GM12878 (cell line): ENCODE results near the gene TTC23. TPM values are rescaled to one million over a fixed set of nuclear protein-coding genes. Genes with fewer than 3 reads are reported as not detected.

Experiments used
- ATAC-seq: fragments of 200-7000 bp; cut with Tn5 transposase; 3 replicates; pipeline ENCODE4 v1.9.1; 2020; ENCODE audit warnings: mild to moderate bottlenecking, moderate library complexity
- BruUV-seq: library from RNA; stranded (reverse); fragments of 400-500 nt; replicated peaks from 2 replicates; lab custom pipeline; 2021; lab: Mats Ljungman, UMichigan
- CTCF ChIA-PET: fragments of 300-600 bp; sonication (Branson Sonifier 250); formaldehyde crosslinking; extraction: SDS; loops from one replicate; lab custom pipeline; 2021; ENCODE audit warnings: inconsistent platforms; lab: Yijun Ruan, JAX
- POLR2A ChIA-PET: fragments of 350-600 bp; formaldehyde crosslinking; extraction: SDS; loops from one replicate; lab custom pipeline; 2021; ENCODE audit warnings: inconsistent platforms; lab: Charles Lee
- RAD21 ChIA-PET: fragments of 300-600 bp; sonication (Branson Sonifier 250); formaldehyde crosslinking; loops from one replicate; lab custom pipeline; 2023; ENCODE audit warnings: antibody characterized with exemption; ENCODE audit not compliant: unreplicated experiment; lab: Charles Lee
- SMC1A ChIA-PET: fragments of 300-600 bp; sonication (Branson Sonifier 250); formaldehyde crosslinking; loops from one replicate; lab custom pipeline; 2023; ENCODE audit not compliant: unreplicated experiment, uncharacterized antibody; lab: Charles Lee
- DNase-seq: peaks from one replicate; pipeline ENCODE4 v3.0.0-alpha.2; 2011; ENCODE audit warnings: low read depth, low spot score
- FAIRE-seq: peaks from 3 replicates; lab custom pipeline; 2011; peaks lifted over from hg19 to GRCh38; lab: Jason Lieb, UNC
- H2AFZ ChIP-seq: 2 replicates; pipeline ENCODE4 v1.6.0; 2011; ENCODE audit warnings: low read depth, low read length, control low read depth; ENCODE audit not compliant: control insufficient read depth
- H3K27ac ChIP-seq: 2 replicates; pipeline ENCODE4 v1.5.1; 2011; ENCODE audit warnings: control low read depth; ENCODE audit not compliant: control insufficient read depth, insufficient read depth
- H3K27me3 ChIP-seq, 2 experiments: replicated peaks in 1 of 2; 2 replicates each; pipeline versions ENCODE4 v1.6.0 to v1.6.1; 2011; ENCODE audit warnings: low read length in 1 of 2; ENCODE audit not compliant: control insufficient read depth in 2 of 2, insufficient read depth in 2 of 2
- H3K36me3 ChIP-seq, 2 experiments: 2 replicates each; pipeline ENCODE4 v1.5.1; 2011; ENCODE audit warnings: low read length in 1 of 2; ENCODE audit not compliant: control insufficient read depth in 2 of 2, insufficient read depth in 2 of 2
- H3K4me1 ChIP-seq: 2 replicates; pipeline ENCODE4 v1.6.1; 2011; ENCODE audit warnings: mild to moderate bottlenecking, low read length, moderate library complexity, mixed read lengths; ENCODE audit not compliant: control insufficient read depth, insufficient read depth
- H3K4me2 ChIP-seq: 2 replicates; pipeline ENCODE4 v1.6.0; 2011; ENCODE audit warnings: control low read depth; ENCODE audit not compliant: control insufficient read depth, insufficient read depth
- H3K4me3 ChIP-seq: fragments of 200-600 bp; sonication (generic); 2 replicates; pipeline ENCODE4 v1.5.1; 2016
- H3K79me2 ChIP-seq: 2 replicates; pipeline ENCODE4 v1.6.0; 2011; ENCODE audit warnings: low read length; ENCODE audit not compliant: control insufficient read depth, insufficient read depth
- H3K9ac ChIP-seq: 2 replicates; pipeline ENCODE4 v1.8.0; 2011; ENCODE audit warnings: low read length, control low read depth, mixed read lengths; ENCODE audit not compliant: control insufficient read depth, insufficient read depth
- H3K9me3 ChIP-seq: replicated peaks from 3 replicates; pipeline ENCODE4 v1.5.1; 2011; ENCODE audit warnings: mild to moderate bottlenecking, low read length; ENCODE audit not compliant: control insufficient read depth, insufficient read depth
- H4K20me1 ChIP-seq: 2 replicates; pipeline ENCODE4 v1.6.0; 2011; ENCODE audit not compliant: control insufficient read depth, insufficient read depth
- BRCA1 ChIP-seq: IDR thresholded peaks from 2 replicates; pipeline ENCODE4 v1.6.1; 2011; ENCODE audit warnings: low read depth, low read length, improper control_type of control experiment
- CBX3 ChIP-seq: fragments of 200-600 bp; sonication (generic); IDR thresholded peaks from 2 replicates; pipeline ENCODE4 v1.6.1; 2016; ENCODE audit warnings: low read depth, borderline replicate concordance
- CHD2 ChIP-seq: IDR thresholded peaks from 2 replicates; pipeline ENCODE4 v1.6.1; 2011; ENCODE audit warnings: low read depth, low read length, improper control_type of control experiment, borderline replicate concordance
- EED ChIP-seq: sonication (generic); IDR thresholded peaks from 2 replicates; pipeline ENCODE4 v1.6.1; 2016; ENCODE audit warnings: antibody characterized with exemption, low read depth
- FOS ChIP-seq: IDR thresholded peaks from 3 replicates; pipeline ENCODE4 v1.6.1; 2011; ENCODE audit warnings: borderline replicate concordance; ENCODE audit not compliant: insufficient read length; ENCODE audit errors: extremely low read depth
- PAX5 ChIP-seq: IDR thresholded peaks from 2 replicates; pipeline ENCODE4 v1.6.1; 2011; ENCODE audit warnings: low read depth, low read length, borderline replicate concordance
- PAX8 ChIP-seq: fragments of 450-650 bp; IDR thresholded peaks from 2 replicates; pipeline ENCODE4 v1.6.1; 2017; ENCODE audit warnings: mild to moderate bottlenecking, moderate library complexity
- PKNOX1 ChIP-seq: fragments of 450-650 bp; IDR thresholded peaks from 2 replicates; pipeline ENCODE4 v1.6.1; 2016; ENCODE audit warnings: mild to moderate bottlenecking
- POU2F2 ChIP-seq: IDR thresholded peaks from 3 replicates; pipeline ENCODE4 v1.6.1; 2011; ENCODE audit warnings: low read depth, mild to moderate bottlenecking, low read length, borderline replicate concordance
- RAD21 ChIP-seq: IDR thresholded peaks from 2 replicates; pipeline ENCODE4 v1.6.1; 2011; ENCODE audit warnings: mild to moderate bottlenecking, low read depth, low read length, moderate library complexity; ENCODE audit not compliant: insufficient read depth
- SPI1 ChIP-seq: IDR thresholded peaks from 2 replicates; pipeline ENCODE4 v1.6.1; 2011; ENCODE audit warnings: low read depth, mild to moderate bottlenecking, low read length, moderate library complexity, borderline replicate concordance; ENCODE audit not compliant: insufficient read depth
- SREBF2 ChIP-seq: IDR thresholded peaks from 2 replicates; pipeline ENCODE4 v1.6.1; 2012; ENCODE audit warnings: mild to moderate bottlenecking, low read length
- STAT3 ChIP-seq: IDR thresholded peaks from 2 replicates; pipeline ENCODE4 v1.6.1; 2011; ENCODE audit warnings: low read depth, low read length, improper control_type of control experiment
- YBX1 ChIP-seq: fragments of 450-650 bp; IDR thresholded peaks from 2 replicates; pipeline ENCODE4 v1.6.1; 2016; ENCODE audit warnings: antibody characterized with exemption
- ZNF274 ChIP-seq: IDR thresholded peaks from one replicate; pipeline ENCODE4 v1.8.0; 2011; ENCODE audit not compliant: insufficient read length, insufficient read depth
- ZNF622 ChIP-seq: fragments of 450-650 bp; IDR thresholded peaks from 2 replicates; pipeline ENCODE4 v1.6.1; 2017; ENCODE audit warnings: mild to moderate bottlenecking, inconsistent platforms
- ZZZ3 ChIP-seq: IDR thresholded peaks from 2 replicates; pipeline ENCODE4 v1.6.1; 2011; ENCODE audit warnings: low read depth; ENCODE audit not compliant: control insufficient read depth, insufficient read length
- WGBS: methylation state at CpG from one replicate; pipeline ENCODE4 v1.1.6; 2016; ENCODE audit warnings: low lambda C conversion rate; ENCODE audit not compliant: insufficient replicate concordance, insufficient coverage; ENCODE audit errors: missing lambda C conversion rate; 5-methylcytosine and 5-hydroxymethylcytosine counted together
- in situ Hi-C: fragments of 300-500 bp; cut with MboI; formaldehyde crosslinking; loops from 9 replicates; pipeline ENCODE4 v1.14.3; 2018; ENCODE audit warnings: mixed read lengths
- intact Hi-C: fragments of 100-400 bp; cut with micrococcal nuclease; formaldehyde crosslinking; loops from one replicate; pipeline ENCODE4 v1.14.2; 2022; ENCODE audit not compliant: unreplicated experiment
- polyA plus RNA-seq, 11 experiments: library from polyadenylated mRNA; depleted of rRNA in 4 of 11; unstranded in 6 of 11; stranded (reverse) in 5 of 11; fragments of >200 nt; fragmentation: Nextera tagmentation in 4 of 11; fragmentation: Illumina TruSeq in 1 of 11; extraction: Ambion mirVana in 4 of 11; extraction: Trizol in 1 of 11; gene quantifications; 1 replicate in 1 of 11; 2 replicates in 10 of 11; pipeline versions ENCODE4 v1.2.1 to v1.2.3, GENCODE V29; 2011 to 2016; ENCODE audit warnings: inconsistent platforms in 2 of 11, missing spikeins in 2 of 11, low read depth in 1 of 11
- total RNA-seq, 4 experiments: library from RNA; depleted of rRNA in 3 of 4; stranded (reverse); fragments of >200 nt in 3 of 4; fragmentation: Illumina TruSeq in 1 of 4; extraction: Trizol in 1 of 4; gene quantifications; 2 replicates each; pipeline versions ENCODE4 v1.2.1 to v1.2.3, GENCODE V29; 2013 to 2021
- TF ChIP-seq, protein P1 (sequence below): fragments of 450-650 bp; IDR thresholded peaks from 2 replicates; pipeline ENCODE4 v1.6.1; 2017; ENCODE audit warnings: mild to moderate bottlenecking, low read depth, inconsistent platforms; ENCODE audit not compliant: poor library complexity, severe bottlenecking

TTC23 gene
- total and polyA plus RNA-seq, 10 of the 15 experiments (the other 5 are each of a cell fraction or from before 2014, with no cell fraction given) = 1.2 to 9.0 (median 6.5) TPM

DNA sequence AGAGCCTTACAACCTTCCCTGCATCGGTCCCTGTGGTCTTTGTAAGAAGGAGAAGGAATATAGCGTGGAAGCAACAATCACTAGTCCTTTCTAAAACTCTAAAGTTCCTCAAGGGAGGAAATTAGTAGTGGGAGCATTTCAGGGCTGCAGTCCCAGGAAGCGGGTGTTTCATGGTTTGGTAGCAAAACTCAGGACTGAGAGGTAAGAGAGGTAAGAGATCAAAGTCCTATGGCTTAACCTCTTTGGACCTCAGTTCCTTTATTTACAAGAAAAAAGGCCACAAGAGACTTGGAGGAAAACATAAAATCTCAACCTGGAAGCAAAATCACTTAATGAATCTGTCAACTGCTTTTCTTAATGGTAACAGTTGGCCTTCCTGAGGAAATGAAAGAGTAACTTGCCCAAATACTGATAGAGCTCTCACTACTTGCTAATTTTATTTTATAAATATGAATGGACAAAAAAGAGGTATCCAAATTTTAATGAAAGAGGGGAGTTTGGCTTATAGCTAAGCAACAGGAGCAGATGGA, 16.2 kb upstream of the TTC23 start:
- in situ Hi-C loops (loop anchor here (10.0 to 25.0 kb wide), 2 partner anchors 649 to 1347 kb away; partner anchors contain the start of genes ASB7 and LINS1), intact Hi-C loops (no loop called here)
- Histone ChIP-seq H4K20me1 (no peaks in the 10 kb centered on the region), H3K36me3 (no peaks in the 10 kb centered on the region), H3K27me3 (no peaks in the 10 kb centered on the region), H3K4me3 (no peak overlapping the region)
- TSS peak; percentile 39 for BruUV-seq
- POLR2A ChIA-PET = interaction anchor here (0.6 kb wide), 1 partner anchor 51 kb away, joined by 8 read pairs; no protein-coding TSS in a partner anchor
- TF ChIP-seq STAT3 (no peak), FOS (no peak), RAD21 (no peak), SPI1 (no peak), EED (no peak), PAX5 (no peak), PAX8 (no peak), ZZZ3 (no peak), ZNF622 (no peak), YBX1 (no peak), POU2F2 (no peak), BRCA1 (no peak), SREBF2 (no peak), CBX3 (no peak), ZNF274 (no peak), CHD2 (no peak), PKNOX1 (no peak)
- TF ChIP-seq, protein P1, sequence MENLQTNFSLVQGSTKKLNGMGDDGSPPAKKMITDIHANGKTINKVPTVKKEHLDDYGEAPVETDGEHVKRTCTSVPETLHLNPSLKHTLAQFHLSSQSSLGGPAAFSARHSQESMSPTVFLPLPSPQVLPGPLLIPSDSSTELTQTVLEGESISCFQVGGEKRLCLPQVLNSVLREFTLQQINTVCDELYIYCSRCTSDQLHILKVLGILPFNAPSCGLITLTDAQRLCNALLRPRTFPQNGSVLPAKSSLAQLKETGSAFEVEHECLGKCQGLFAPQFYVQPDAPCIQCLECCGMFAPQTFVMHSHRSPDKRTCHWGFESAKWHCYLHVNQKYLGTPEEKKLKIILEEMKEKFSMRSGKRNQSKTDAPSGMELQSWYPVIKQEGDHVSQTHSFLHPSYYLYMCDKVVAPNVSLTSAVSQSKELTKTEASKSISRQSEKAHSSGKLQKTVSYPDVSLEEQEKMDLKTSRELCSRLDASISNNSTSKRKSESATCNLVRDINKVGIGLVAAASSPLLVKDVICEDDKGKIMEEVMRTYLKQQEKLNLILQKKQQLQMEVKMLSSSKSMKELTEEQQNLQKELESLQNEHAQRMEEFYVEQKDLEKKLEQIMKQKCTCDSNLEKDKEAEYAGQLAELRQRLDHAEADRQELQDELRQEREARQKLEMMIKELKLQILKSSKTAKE = no peak
- TF ChIP-seq, all 136 proteins: peak for 0
- ChIA-PET RAD21 (no interaction called here), SMC1A (interaction anchor here (0.7 kb wide), 1 partner anchor 46 kb away, joined by 3 read pairs; no protein-coding TSS in a partner anchor), CTCF (no interaction called here)
- H3K9me3 ChIP-seq = no peaks in the 10 kb centered on the region; the same call in 2 of the 3 replicates
- H3K9ac ChIP-seq = no peak overlapping the region
- H3K27ac ChIP-seq = no peak overlapping the region
- H3K4me2 ChIP-seq = no peak overlapping the region
- H3K79me2 ChIP-seq = no peaks in the 10 kb centered on the region
- FAIRE-seq (no peak), ATAC-seq (no peak), DNase-seq (no peak)
- WGBS = 95% methylated on average over 3 of the region's 3 CpGs
- no peak overlapping the region for H2AFZ ChIP-seq
- H3K4me1 ChIP-seq = no peaks in the 10 kb centered on the region
